Lower lobe of right lung (tissue), 2 donors: ENCODE measurements around the gene MGAT4B. TPM values are rescaled to one million over a fixed set of nuclear protein-coding genes. Genes with fewer than 3 reads are reported as not detected.

Experiments used
- ATAC-seq, 2 donors: fragments of 200-7000 bp; cut with Tn5 transposase; one replicate each; pipeline ENCODE4 v1.9.1; 2020 to 2022; ENCODE audit warnings: mild to moderate bottlenecking in 2 of 2, moderate library complexity in 2 of 2
- DNase-seq: peaks from one replicate; pipeline ENCODE4 v3.0.0-alpha.2; 2020
- H3K27ac ChIP-seq: fragments of 200-600 bp; one replicate; pipeline ENCODE4 v1.8.0; 2022
- H3K27me3 ChIP-seq: fragments of 200-600 bp; one replicate; pipeline ENCODE4 v1.8.0; 2022; ENCODE audit warnings: low read depth
- H3K36me3 ChIP-seq: fragments of 200-600 bp; one replicate; pipeline ENCODE4 v1.8.0; 2022; ENCODE audit warnings: mild to moderate bottlenecking
- H3K4me1 ChIP-seq: fragments of 200-600 bp; one replicate; pipeline ENCODE4 v1.8.0; 2022
- H3K4me3 ChIP-seq: fragments of 200-600 bp; one replicate; pipeline ENCODE4 v1.8.0; 2022; ENCODE audit warnings: mild to moderate bottlenecking
- H3K9me3 ChIP-seq: fragments of 200-600 bp; one replicate; pipeline ENCODE4 v1.8.0; 2022
- CTCF ChIP-seq: fragments of 200-600 bp; IDR thresholded peaks from one replicate; pipeline ENCODE4 v1.8.0; 2022; ENCODE audit warnings: antibody characterized with exemption, mild to moderate bottlenecking
- intact Hi-C: fragments of 100-400 bp; cut with DNase I; formaldehyde crosslinking; loops from one replicate; pipeline ENCODE4 v1.11.0; 2022
- total RNA-seq: library from RNA; stranded (reverse); fragmentation: NEBNext Ultra II Directional; extraction: Animal tissue kit (Norgen Biotek cat#: 25700); gene quantifications from one replicate; pipeline ENCODE4 v1.2.1, GENCODE V29; 2021
- donor health status: DM: no; HTN: yes; CAD: no; lungs with severe emphysema.

The MGAT4B gene
- total RNA-seq, 1 donor from 2014 or later: 105 TPM

DNA sequence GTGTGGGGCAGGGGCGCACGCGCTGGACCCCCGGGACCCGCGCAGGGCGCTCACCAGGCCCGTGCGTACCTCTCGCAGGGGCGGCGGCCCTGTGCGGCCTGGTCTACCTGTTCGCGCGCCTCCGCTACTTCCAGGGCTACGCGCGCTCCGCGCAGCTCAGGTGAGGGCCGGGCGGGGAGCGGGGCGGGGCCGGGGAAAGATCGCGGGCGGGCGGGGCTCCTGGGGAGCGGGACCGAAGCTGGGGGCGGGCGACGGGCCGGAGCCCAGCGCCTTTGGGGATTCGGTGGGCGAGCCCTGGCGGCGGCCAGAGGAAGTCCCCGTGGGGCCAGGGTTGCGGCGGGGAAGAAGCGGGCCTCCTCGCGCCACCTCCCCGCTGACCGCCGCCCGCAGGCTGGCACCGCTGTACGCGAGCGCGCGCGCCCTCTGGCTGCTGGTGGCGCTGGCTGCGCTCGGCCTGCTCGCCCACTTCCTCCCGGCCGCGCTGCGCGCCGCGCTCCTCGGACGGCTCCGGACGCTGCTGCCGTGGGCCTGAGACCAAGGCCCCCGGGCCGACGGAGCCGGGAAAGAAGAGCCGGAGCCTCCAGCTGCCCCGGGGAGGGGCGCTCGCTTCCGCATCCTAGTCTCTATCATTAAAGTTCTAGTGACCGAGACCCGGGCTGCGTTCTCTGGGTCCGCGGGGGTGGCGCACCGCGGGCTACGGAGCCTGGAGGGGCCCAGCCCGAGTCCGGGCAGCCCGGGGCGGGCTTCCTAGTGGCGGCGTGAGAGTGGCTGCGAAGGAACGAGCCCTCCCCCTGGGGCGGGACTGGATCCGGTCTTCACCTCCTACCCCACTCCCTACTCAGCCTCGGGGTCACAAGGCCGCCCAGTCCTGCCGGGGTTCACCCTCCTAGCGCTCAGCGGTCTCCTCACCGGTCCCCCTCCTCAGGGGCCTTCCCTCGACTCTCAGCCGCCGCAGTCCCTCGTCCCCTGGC is 10.5 kb downstream of the MGAT4B start:
- DNase-seq (peak; percentile 92), ATAC-seq (peak; percentile 88 to 89)
- H3K27me3 ChIP-seq: no peaks in the 10 kb centered on the region
- peaks cover 39% of the 10 kb centered on the region for H3K36me3 ChIP-seq
- no peaks in the 10 kb centered on the region for H3K9me3 ChIP-seq
- peak overlapping the region; percentile 80 for H3K27ac ChIP-seq
- intact Hi-C loops: no loop called here
- peak overlapping the region; percentile 76 for H3K4me3 ChIP-seq
- peaks cover 53% of the 10 kb centered on the region for H3K4me1 ChIP-seq
- TF ChIP-seq CTCF: peak; percentile 91

DNA sequence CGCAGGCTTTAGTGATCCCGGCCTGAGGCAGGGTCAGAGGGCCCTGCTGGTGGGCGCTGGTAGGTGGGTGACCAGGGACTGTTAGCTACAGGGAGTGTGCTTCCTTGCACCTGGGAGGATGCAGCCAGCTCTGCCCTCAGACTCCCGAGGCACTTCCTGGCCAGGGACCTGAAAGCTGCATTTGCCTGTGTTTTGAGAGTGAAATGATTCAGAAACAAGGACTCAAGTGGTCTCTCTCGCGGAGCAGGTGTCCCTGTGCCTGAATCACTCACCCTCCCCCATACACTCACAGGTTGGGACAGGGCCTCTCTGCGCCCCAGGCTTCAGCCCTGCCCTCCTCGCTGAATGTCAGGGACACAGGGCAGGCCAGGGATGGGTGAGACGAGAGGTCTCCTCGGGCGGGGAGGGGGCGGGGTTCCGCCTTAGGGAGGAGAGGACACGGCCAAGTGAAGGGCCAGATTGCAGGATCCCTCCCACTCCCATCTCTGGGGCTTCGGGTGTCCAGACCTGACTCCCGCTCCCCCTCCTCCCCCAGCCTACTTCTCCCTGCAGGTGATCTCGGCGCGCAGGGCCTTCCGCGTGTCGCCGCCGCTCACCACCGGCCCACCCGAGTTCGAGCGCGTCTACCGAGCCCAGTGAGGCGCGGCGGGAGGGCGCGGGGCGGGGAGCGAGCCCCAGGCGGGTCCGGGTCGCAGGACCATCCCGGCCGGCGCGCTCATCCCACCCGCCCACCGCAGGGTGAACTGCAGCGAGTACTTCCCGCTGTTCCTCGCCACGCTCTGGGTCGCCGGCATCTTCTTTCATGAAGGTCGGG is 11.4 kb downstream of the MGAT4B start:
- peak overlapping the region; percentile 80 for H3K27ac ChIP-seq
- ATAC-seq: peak; percentile 27 to 57
- peak overlapping the region; percentile 76 for H3K4me3 ChIP-seq
- peak; percentile 65 for DNase-seq
- H3K4me1 ChIP-seq: peaks cover 53% of the 10 kb centered on the region
- no peaks in the 10 kb centered on the region for H3K9me3 ChIP-seq
- peaks cover 33% of the 10 kb centered on the region for H3K36me3 ChIP-seq
- TF ChIP-seq CTCF: no peak
- no peaks in the 10 kb centered on the region for H3K27me3 ChIP-seq
- intact Hi-C loops: no loop called here

GRCh38 chr5:179794575-179794974 is 12.1 kb downstream of the MGAT4B start:
- DNase-seq (no peak), ATAC-seq (no peak)
- intact Hi-C loops: no loop called here
- H3K36me3 ChIP-seq: peaks cover 26% of the 10 kb centered on the region
- H3K4me3 ChIP-seq: peak overlapping the region; percentile 76
- no peak for TF ChIP-seq CTCF
- H3K9me3 ChIP-seq: no peaks in the 10 kb centered on the region
- peak overlapping the region; percentile 80 for H3K27ac ChIP-seq
- peaks cover 53% of the 10 kb centered on the region for H3K4me1 ChIP-seq
- H3K27me3 ChIP-seq: no peaks in the 10 kb centered on the region

DNA sequence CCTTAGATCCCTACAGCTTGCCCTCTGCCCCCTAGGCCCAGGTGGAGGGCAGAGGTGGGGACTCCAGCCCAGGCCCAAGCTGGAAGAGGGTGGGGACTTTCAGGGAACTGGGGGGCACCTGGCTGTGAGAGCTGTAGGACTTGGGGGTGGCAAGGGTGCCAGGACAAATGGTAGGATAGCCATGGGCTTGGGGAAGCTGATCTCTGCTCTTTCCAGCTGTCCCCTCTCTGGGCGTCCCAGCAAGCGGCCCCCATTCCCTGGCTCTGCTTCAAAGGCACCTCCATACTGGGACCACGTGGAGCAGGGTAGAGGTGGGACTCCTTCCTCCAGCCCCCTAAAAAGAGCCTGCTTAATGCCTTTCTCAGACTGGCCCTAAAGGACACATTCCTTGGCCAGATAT is 12.5 kb downstream of the MGAT4B start:
- Histone ChIP-seq H3K4me3 (peak overlapping the region; percentile 76), H3K27ac (peak overlapping the region; percentile 80), H3K36me3 (peaks cover 22% of the 10 kb centered on the region), H3K4me1 (peaks cover 53% of the 10 kb centered on the region), H3K9me3 (no peaks in the 10 kb centered on the region), H3K27me3 (no peaks in the 10 kb centered on the region)
- TF ChIP-seq CTCF: no peak
- ATAC-seq (no peak), DNase-seq (no peak)
- intact Hi-C loops: no loop called here

GRCh38 chr5:179793468-179794139 is 13.1 kb downstream of the MGAT4B start, which contains the start of gene LTC4S:
TSS of gene LTC4S (plus strand) at chr5:179793986. CDS start at chr5:179794081, 95 bp downstream.
- peak within 1 kb of the TSS; percentile 76 for H3K4me3 ChIP-seq
- intact Hi-C loops: no loop called here
- DNase-seq: peak; percentile 83
- H3K27me3 ChIP-seq: no peaks in the 10 kb centered on the region
- H3K4me1 ChIP-seq: peaks cover 53% of the 10 kb centered on the region
- peaks cover 16% of the 10 kb centered on the region for H3K36me3 ChIP-seq
- peak; percentile 22 to 62 for ATAC-seq
- TF ChIP-seq CTCF: no peak
- no peaks in the 10 kb centered on the region for H3K9me3 ChIP-seq
- H3K27ac ChIP-seq: peak within 1 kb of the TSS; percentile 80
